ENCODE data around the gene MAP1LC3B2.
"Not testable (repeated sequence)": the region's sequence is repeated elsewhere in the genome, so short reads cannot be mapped to it uniquely, and the experiment has no call there.

Gene MAP1LC3B2

DNA sequence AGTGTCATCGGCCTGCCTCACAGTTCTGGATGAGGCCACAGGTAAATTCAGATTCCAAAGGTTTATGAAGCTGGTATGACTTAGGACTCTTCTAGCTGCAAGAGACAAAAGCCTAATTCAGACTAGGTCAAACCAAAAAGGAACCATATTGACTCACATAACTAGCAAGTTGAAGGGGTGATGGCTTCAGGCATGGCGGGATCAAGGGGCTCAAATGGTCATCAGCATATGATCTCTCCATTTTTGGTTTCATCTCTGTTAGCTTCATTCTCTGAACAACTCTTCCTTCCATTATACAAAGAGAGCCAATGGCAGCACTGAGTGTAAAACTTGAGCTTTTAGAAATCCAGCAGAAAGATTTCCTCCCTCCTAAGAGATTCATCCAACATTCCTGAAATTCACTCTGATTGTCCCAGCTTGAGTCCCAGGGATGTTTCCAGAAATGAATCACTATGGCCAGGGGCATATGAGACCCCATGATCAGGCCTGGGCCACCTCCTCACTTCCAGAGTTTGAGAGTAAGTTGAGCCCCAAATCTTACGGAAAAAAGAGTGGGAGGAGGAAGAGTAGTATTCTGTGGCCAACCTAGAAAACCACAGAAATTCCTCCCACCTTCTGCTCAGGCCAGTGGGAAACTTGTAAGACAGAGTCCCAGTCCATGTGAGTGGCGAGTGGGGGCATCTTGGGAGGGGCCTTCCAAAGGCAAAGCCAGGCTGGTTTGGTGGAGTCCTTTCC lies 2.0 kb upstream of the MAP1LC3B2 start:
- in situ Hi-C loops (cut with MboI; ENCODE audit: low sequenced_read_pairs) = no loop called here

- in situ Hi-C loops (cut with MboI; ENCODE audit: low sequenced_read_pairs) = no loop called here
Observed at GRCh38 chr12:116558280-116559161, 660 bp upstream of the MAP1LC3B2 start.

GRCh38 chr12:116561181-116561821 lies 2.1 kb downstream of the MAP1LC3B2 start:
- in situ Hi-C loops (cut with MboI; ENCODE audit: low sequenced_read_pairs) = no loop called here

GRCh38 chr12:116562090-116562489 lies 2.9 kb downstream of the MAP1LC3B2 start:
- in situ Hi-C loops (cut with MboI; ENCODE audit: low sequenced_read_pairs) = no loop called here

GRCh38 chr12:116563262-116563661 lies 4.1 kb downstream of the MAP1LC3B2 start:
- in situ Hi-C loops (cut with MboI; ENCODE audit: low sequenced_read_pairs) = no loop called here

DNA sequence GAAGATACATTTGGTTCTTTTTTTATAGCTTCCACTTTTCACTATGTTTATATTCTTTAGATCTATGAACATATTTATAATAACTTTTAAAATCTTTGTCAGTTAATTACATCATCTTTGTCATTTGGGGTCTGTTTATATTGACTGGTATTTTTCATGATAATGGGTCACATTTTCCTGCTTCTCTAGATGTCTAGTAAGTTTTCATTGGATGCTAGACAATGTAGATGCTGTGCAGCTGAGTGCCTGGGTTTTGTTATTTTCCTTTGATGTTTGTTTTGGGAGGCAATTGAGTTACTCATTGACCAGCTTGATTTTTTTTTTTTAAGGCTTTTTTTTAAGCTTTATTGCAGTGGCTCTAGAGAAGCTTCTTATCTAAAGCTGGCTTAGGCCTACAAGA lies 4.9 kb downstream of the MAP1LC3B2 start:
- in situ Hi-C loops (cut with MboI; ENCODE audit: low sequenced_read_pairs) = no loop called here

- in situ Hi-C loops (cut with MboI; ENCODE audit: low sequenced_read_pairs) = not testable (repeated sequence)
Observed at GRCh38 chr12:116565221-116565620, 6.0 kb downstream of the MAP1LC3B2 start.

DNA sequence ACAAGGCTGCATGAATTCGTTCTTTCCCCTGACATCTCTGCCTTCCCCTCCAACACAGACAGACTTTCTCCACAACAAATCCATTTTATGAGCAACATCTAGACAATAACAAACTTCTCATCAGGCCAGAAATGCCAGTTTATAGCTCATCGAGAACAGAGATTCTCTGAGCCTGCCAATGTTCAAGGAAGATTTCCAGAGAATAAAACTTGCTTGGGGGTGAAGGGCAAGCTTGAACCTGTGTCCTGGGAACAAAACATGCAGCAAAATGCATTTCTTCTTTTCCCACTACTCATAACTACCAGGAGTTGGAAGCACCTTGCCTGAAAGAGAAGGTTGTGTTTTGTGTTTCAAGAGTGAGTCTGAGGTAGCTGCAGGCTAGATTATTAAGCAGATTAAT lies 6.8 kb downstream of the MAP1LC3B2 start:
- in situ Hi-C loops (cut with MboI; ENCODE audit: low sequenced_read_pairs) = no loop called here

GRCh38 chr12:116568203-116568602 lies 9.0 kb downstream of the MAP1LC3B2 start:
- in situ Hi-C loops (cut with MboI; ENCODE audit: low sequenced_read_pairs) = no loop called here

DNA sequence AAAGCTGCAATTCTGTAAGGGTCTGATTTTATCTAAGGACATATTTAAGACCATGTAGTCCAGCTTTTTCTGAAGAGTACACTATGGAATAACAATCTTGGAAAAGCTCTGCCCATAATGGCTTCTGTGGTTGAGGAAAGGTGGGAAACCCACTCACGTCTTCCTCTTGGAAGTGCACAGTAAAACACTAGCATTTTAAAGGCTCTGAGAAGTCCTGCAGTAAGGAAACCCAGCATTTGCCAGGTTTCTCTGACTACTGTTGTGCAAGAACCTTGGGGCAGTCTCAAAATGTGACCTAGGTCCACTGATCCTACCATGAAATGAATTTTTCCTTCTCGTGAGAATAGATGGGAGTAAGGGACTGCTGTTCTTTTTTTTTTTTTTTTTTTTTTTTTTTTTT lies 11.9 kb downstream of the MAP1LC3B2 start:
- in situ Hi-C loops (cut with MboI; ENCODE audit: low sequenced_read_pairs) = no loop called here

DNA sequence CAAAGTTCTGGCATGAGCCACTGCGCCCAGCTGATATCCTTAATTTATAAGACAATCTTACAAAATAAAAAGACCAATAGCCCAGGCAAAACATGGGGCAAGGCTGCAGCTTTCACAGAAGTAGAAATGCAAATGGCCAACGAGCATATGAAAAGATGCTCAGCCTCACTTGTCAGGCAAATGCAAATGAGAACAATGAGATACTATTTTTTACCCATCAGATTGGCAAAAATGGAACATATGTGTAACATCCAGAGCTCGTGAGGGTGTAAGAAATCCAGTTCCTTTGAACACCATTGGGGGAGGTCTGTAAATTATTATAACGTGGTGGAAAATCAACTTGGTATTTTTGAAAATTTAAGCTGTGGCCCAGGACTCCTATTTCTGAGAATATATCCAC lies 14.6 kb downstream of the MAP1LC3B2 start:
- in situ Hi-C loops (cut with MboI; ENCODE audit: low sequenced_read_pairs) = no loop called here

- in situ Hi-C loops (cut with MboI; ENCODE audit: low sequenced_read_pairs) = not testable (repeated sequence)
Observed at GRCh38 chr12:116575754-116576153, 16.6 kb downstream of the MAP1LC3B2 start.

DNA sequence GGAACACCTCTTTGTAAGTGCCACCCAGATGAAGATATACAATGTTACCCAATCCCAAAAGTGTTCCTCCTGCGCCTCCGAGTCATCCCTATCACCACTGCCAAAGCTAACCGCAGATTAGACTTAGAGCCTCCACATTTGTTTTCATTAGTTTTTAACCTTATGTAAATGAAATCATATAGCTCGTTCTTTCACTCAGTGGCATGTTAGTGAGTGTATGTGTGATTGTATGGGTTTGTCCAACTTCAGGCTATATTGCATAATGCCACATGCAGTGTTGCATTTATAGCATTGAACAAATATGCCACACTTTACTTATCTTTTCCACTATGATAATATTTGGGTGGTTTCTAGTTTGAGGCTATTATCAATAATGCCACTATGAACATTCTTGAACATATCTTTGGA lies 18.0 kb downstream of the MAP1LC3B2 start:
- in situ Hi-C loops (cut with MboI; ENCODE audit: low sequenced_read_pairs) = no loop called here

DNA sequence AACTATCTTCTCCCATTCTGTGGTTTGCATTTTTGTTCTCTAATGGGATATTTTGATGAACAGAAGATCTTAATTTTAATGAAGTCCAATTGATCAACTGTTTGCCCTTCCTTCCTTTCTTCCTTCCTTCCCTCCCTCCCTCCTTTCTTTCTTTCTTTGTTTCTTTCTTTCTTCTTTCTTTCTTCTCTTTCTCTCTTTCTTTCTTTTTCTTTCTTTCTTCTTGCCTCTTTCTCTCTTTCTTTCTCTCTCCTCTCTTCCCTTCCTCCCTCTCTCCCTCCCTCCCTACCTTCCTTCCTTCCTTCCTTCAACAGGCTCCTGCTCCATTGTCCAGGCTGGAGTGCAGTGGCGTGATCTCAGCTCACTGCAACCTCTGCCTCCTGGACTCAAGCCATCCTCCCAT lies 18.9 kb downstream of the MAP1LC3B2 start:
- in situ Hi-C loops (cut with MboI; ENCODE audit: low sequenced_read_pairs) = no loop called here

DNA sequence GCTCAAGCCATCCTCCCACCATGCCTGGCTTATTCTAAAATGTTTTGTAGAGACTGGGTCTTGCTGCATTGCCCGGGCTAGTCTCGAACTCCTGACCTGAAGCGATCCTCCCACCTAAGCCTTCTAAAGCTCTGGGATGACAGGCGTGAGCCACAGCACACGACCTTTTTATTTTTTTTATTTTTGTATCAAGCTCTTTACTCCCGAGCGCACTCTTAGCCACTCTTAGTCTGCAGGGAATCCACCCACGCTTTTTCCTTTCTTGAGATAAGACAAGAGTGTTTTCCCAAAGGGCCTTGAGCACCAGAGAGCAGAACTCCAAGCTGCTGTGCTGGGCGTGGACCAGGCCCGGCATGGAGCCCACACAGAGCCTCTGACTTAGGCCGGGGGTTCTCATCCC lies 23.4 kb downstream of the MAP1LC3B2 start:
- in situ Hi-C loops (cut with MboI; ENCODE audit: low sequenced_read_pairs) = no loop called here

GRCh38 chr12:116583129-116583694 lies 24.0 kb downstream of the MAP1LC3B2 start:
- in situ Hi-C loops (cut with MboI; ENCODE audit: low sequenced_read_pairs) = no loop called here

- in situ Hi-C loops (cut with MboI; ENCODE audit: low sequenced_read_pairs) = no loop called here
Observed at GRCh38 chr12:116587270-116587669, 28.1 kb downstream of the MAP1LC3B2 start.

DNA sequence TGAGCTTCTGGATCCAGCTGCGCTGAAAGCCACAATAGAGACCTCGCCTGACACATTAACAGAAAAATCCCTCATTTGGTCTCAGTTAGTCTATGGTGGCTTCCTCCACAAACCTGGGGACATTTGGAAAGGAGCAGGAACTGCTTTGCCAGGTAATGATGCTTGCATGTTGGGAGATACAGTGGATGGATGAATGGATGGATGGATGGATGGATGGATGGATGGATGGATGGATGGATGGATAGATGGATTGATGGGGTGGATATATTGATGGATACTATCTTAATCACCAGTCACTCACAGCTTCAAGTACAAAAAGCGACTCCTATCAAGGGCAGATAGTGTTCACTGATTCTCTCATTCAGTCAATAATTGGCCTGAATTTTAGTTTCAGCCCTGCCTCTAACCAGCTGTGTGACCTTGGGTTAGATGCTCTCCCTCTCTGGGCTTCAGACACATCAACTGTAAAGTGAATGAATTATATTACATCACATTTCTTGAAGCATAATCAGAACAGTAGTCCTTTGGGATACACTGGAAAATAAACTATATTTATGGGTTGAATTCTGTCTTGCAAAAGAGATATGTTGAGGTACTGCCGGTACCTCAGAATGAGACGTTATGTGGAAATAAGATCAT lies 29.3 kb downstream of the MAP1LC3B2 start:
- in situ Hi-C loops (cut with MboI; ENCODE audit: low sequenced_read_pairs) = no loop called here

- in situ Hi-C loops (cut with MboI; ENCODE audit: low sequenced_read_pairs) = no loop called here
Observed at GRCh38 chr12:116589581-116589980, 30.4 kb downstream of the MAP1LC3B2 start.

DNA sequence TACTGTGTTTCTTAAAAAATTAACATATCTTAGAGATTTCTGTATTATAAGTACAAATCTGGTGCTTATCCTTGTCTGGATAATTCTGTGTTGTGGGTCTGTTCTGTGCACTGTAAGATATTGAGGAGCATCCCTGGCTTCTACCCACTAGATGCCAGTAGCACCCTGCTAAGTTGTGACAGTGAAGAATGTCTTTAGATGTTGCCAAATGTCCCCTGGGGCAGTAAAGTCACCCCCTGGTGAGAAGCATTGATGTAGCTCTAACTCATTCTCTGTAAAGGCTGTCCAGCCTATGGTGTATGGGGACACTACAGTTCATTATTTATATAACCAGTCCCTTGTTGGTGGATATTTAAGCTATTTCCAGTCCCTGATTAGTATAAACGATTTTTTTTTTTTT lies 31.4 kb downstream of the MAP1LC3B2 start:
- in situ Hi-C loops (cut with MboI; ENCODE audit: low sequenced_read_pairs) = no loop called here
